ENCODE measurements around the gene MIER2.

The MIER2 gene

DNA sequence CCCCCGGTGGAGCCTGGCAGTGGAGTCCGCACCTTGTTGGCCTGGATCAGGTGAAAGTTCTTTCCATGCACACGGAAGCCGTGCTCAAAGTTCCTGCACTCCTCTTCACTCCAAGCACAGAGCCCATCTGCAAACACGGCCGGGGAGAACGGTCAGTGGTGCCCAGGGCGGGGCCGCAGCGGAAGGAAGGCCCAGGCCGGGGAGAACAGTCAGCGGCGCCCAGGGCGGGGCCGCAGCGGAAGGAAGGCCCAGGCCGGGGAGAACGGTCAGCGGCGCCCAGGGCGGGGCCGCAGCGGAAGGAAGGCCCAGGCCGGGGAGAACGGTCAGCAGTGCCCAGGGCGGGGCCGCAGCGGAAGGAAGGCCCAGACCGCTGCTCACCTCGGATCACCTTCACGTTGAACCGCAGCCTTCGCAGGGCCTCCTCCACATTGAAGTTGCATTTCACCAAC, 32.8 kb downstream of the MIER2 start:
- no peak overlapping the region for H3K4me3 ChIP-seq (replicated peaks; ENCODE audit: low read depth, low read length)
- TF ChIP-seq, protein P1, sequence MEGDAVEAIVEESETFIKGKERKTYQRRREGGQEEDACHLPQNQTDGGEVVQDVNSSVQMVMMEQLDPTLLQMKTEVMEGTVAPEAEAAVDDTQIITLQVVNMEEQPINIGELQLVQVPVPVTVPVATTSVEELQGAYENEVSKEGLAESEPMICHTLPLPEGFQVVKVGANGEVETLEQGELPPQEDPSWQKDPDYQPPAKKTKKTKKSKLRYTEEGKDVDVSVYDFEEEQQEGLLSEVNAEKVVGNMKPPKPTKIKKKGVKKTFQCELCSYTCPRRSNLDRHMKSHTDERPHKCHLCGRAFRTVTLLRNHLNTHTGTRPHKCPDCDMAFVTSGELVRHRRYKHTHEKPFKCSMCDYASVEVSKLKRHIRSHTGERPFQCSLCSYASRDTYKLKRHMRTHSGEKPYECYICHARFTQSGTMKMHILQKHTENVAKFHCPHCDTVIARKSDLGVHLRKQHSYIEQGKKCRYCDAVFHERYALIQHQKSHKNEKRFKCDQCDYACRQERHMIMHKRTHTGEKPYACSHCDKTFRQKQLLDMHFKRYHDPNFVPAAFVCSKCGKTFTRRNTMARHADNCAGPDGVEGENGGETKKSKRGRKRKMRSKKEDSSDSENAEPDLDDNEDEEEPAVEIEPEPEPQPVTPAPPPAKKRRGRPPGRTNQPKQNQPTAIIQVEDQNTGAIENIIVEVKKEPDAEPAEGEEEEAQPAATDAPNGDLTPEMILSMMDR (IDR thresholded peaks at IDR 0.05; ENCODE audit: low read length, missing control alignments): no peak
- DNase-seq (ENCODE audit: low read depth): no peak

DNA sequence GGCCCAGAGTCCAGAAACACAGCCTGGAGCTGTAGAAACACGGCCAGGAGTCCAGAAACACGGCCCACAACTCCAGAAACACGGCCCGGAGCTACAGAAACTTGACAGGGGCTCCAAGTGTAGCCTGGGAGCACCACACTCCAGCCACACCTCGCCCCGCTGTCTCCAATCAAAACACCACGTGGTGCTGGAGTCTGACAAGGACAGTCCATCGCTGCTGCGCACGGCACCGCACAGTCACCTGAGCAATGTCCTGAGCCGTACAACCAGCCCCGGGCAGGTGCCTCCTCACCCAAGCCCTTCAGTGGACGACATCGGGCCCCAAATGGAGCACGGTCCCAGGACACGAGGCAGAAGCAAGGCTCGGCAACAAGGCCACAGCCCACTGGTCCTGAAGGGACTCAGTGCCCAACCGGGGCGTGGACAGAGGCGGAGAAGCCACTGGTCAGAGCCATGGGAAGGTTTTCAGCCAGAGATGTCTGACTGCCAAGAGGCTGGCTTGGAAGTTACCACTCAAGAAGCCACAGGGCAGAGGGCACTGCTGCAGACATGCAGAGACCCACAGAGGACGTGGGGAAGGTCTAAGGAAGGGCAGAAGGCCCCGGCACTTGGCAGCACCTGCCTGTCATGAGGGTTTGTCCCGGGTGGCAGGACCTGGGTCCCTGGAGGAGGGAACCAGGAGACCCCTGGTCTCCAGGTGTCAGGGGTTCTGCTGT, 33.7 kb downstream of the MIER2 start:
- H3K4me3 ChIP-seq (replicated peaks; ENCODE audit: low read depth, low read length): no peak overlapping the region
- TF ChIP-seq, protein P1 (IDR thresholded peaks at IDR 0.05; ENCODE audit: low read length, missing control alignments): no peak
- no peak for DNase-seq (ENCODE audit: low read depth)

DNA sequence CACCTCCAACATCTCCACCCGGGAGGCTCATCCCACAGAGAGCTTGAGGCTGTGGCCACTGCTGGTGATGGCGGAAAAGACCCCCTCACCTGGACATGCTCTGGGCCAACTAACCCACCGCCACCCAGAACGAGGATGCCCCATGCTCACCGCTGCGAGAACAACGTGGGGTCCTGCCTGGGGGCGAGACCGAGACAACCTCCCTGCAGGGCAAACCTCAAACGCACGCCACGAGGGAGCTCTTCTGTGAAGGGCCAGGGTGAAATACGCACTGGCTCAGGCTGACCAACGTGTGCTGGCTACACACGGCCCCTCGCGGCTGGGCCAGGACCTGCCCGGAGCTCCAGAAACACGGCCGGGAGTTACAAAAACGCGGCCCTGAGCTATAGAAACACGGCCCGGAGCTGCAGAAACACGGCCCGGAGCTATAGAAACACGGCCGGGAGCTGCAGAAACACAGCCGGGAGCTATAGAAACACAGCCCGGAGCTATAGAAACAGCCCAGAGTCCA, 34.4 kb downstream of the MIER2 start:
- TF ChIP-seq, protein P1 (IDR thresholded peaks at IDR 0.05; ENCODE audit: low read length, missing control alignments): no peak
- H3K4me3 ChIP-seq (replicated peaks; ENCODE audit: low read depth, low read length): no peak overlapping the region
- no peak for DNase-seq (ENCODE audit: low read depth)

DNA sequence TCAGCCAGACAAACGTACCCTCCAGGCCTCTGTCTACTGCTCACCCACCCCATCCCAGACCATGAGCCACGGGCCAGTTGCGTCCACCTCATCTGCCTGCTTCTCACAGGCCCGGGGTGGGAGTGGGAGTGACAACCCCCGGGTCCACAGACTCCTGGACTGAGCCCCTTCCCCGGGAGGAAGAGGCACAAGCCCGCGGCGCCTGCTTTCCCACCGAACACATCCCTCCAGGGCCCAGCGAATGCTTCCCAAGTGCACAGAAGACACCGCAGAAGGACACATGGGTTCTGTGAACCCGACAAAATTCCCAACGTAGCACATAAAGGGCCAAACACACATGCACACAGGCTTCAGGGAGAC, 35.4 kb downstream of the MIER2 start:
- no peak overlapping the region for H3K4me3 ChIP-seq (replicated peaks; ENCODE audit: low read depth, low read length)
- TF ChIP-seq, protein P1 (IDR thresholded peaks at IDR 0.05; ENCODE audit: low read length, missing control alignments): no peak
- no peak for DNase-seq (ENCODE audit: low read depth)

DNA sequence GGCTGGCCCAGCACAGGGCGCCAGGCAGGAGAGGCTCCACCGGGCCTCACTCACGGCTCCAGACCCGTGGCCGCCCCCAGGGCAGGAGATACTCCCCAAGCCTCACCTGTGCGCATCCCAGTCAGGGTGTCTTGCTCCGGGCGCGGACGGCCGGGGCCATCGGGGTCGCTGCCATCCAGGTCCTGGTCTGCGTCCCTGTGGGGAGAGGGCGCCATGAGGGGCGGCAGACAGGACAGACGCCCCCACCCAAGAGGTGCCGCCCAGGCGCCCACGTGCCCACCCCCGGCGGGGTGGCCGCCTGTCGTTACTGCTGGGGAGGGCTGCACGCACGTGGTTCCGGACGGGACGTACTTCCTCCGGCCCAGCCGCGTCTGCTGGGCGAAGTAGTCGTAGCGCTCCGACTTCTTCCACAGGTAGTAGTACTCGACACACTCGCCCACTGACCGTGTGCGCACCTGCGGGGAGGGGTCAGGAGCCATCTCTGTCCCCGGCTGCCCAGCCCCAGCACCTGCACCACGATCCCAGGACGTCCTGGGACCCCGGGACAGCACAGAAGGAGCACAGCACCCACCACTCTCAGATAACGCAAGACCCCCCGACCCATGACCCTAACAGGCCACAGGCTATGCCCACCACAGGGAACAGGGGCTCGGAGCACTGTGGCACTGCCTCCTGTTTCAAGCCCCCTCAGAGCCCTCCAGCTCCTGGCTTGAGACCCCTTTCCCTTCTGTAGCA, 36.0 kb downstream of the MIER2 start:
- no peak overlapping the region for H3K4me3 ChIP-seq (replicated peaks; ENCODE audit: low read depth, low read length)
- TF ChIP-seq, protein P1 (IDR thresholded peaks at IDR 0.05; ENCODE audit: low read length, missing control alignments): no peak
- DNase-seq (ENCODE audit: low read depth): no peak

DNA sequence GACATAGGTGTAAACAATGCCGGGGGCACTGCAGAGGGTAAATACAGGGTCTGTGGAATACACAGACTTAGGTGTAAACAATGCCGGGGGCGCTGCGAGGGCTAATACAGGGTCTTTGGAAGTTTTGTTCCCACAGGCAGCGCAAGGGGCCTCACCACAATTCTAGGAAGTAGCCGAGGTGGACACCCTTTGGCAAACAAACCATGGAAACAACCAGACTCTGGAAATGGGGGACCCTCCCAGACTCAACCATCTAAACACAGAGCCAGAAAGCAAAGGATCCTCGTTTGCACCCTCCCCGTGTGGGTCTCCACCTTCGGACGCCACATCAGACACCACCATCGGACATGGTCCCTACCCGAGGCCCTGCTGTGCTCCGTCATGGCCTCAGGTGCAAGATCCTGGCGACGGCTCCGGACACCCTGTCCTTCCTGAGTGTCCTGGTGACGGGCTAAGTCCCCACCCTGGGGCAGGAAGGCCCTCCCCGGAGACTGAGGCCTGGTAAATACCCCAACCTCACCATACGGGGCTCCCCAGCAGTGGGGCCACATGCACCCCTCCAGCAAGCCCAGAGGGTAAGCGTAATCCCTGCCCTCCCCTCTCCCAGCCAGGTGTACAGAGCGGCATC, 36.7 kb downstream of the MIER2 start:
- no peak for DNase-seq (ENCODE audit: low read depth)
- TF ChIP-seq, protein P1 (IDR thresholded peaks at IDR 0.05; ENCODE audit: low read length, missing control alignments): no peak
- no peak overlapping the region for H3K4me3 ChIP-seq (replicated peaks; ENCODE audit: low read depth, low read length)

Data from fibroblast of pulmonary artery (primary cell).